ENCODE measurements around the gene MOAP1.
"Not testable (repeated sequence)": the region's sequence is repeated elsewhere in the genome, so short reads cannot be mapped to it uniquely, and the experiment has no call there.

MOAP1 gene

GRCh38 chr14:93183596-93184317 lies 940 bp downstream of the MOAP1 start:
- no peak for TF ChIP-seq CTCF (IDR thresholded peaks at IDR 0.05; ENCODE audit: low read depth, low read length)
- peak overlapping the region; percentile 92 for H3K4me3 ChIP-seq (ENCODE audit: low read depth, low read length)

- TF ChIP-seq CTCF (IDR thresholded peaks at IDR 0.05; ENCODE audit: low read depth, low read length) = no peak
- no peak overlapping the region for H3K4me3 ChIP-seq (ENCODE audit: low read depth, low read length)
Observed at GRCh38 chr14:93175492-93175891, 9.2 kb downstream of the MOAP1 start.

GRCh38 chr14:93174731-93175130 lies 10.0 kb downstream of the MOAP1 start:
- not testable (repeated sequence) for H3K4me3 ChIP-seq (ENCODE audit: low read depth, low read length)

GRCh38 chr14:93173943-93174395 lies 10.7 kb downstream of the MOAP1 start:
- TF ChIP-seq CTCF (IDR thresholded peaks at IDR 0.05; ENCODE audit: low read depth, low read length) = no peak
- no peak overlapping the region for H3K4me3 ChIP-seq (ENCODE audit: low read depth, low read length)

- no peak for TF ChIP-seq CTCF (IDR thresholded peaks at IDR 0.05; ENCODE audit: low read depth, low read length)
- H3K4me3 ChIP-seq (ENCODE audit: low read depth, low read length) = no peak overlapping the region
Observed at GRCh38 chr14:93171376-93171775, 13.3 kb downstream of the MOAP1 start.

GRCh38 chr14:93170141-93170540 lies 14.6 kb downstream of the MOAP1 start:
- not testable (repeated sequence) for H3K4me3 ChIP-seq (ENCODE audit: low read depth, low read length)

GRCh38 chr14:93169619-93170018 lies 15.1 kb downstream of the MOAP1 start:
- not testable (repeated sequence) for H3K4me3 ChIP-seq (ENCODE audit: low read depth, low read length)

GRCh38 chr14:93168610-93169009 lies 16.1 kb downstream of the MOAP1 start:
- H3K4me3 ChIP-seq (ENCODE audit: low read depth, low read length) = not testable (repeated sequence)

- H3K4me3 ChIP-seq (ENCODE audit: low read depth, low read length) = not testable (repeated sequence)
Observed at GRCh38 chr14:93165271-93166265, 19.1 kb downstream of the MOAP1 start.

- no peak for TF ChIP-seq CTCF (IDR thresholded peaks at IDR 0.05; ENCODE audit: low read depth, low read length)
- H3K4me3 ChIP-seq (ENCODE audit: low read depth, low read length) = no peak overlapping the region
Observed at GRCh38 chr14:93163564-93163963, 21.1 kb downstream of the MOAP1 start.

All from WI38 (cell line).